ENCODE data around the gene MS4A6A.

DNA sequence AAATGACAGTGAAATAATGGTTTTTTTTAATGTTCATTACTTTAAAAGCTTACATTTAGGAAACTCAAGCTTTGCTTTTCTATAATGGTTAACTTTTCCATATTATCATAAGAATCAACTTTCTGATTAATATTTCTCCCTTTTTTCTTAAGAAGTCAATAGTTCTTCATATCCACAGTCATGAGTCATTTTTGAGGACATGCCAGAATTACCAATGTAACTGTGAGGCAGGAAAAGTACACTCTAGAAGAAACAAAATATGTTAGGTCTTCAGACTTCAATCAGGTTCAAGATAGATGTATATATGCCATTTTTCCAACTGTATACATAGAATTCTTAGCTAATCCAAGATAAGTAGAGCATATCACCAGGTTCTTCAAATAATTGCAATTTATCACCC, 10.9 kb downstream of the MS4A6A start:
- TF ChIP-seq POLR2A (IDR thresholded peaks at IDR 0.05): no peak
- TF ChIP-seq, protein P1, sequence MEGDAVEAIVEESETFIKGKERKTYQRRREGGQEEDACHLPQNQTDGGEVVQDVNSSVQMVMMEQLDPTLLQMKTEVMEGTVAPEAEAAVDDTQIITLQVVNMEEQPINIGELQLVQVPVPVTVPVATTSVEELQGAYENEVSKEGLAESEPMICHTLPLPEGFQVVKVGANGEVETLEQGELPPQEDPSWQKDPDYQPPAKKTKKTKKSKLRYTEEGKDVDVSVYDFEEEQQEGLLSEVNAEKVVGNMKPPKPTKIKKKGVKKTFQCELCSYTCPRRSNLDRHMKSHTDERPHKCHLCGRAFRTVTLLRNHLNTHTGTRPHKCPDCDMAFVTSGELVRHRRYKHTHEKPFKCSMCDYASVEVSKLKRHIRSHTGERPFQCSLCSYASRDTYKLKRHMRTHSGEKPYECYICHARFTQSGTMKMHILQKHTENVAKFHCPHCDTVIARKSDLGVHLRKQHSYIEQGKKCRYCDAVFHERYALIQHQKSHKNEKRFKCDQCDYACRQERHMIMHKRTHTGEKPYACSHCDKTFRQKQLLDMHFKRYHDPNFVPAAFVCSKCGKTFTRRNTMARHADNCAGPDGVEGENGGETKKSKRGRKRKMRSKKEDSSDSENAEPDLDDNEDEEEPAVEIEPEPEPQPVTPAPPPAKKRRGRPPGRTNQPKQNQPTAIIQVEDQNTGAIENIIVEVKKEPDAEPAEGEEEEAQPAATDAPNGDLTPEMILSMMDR (IDR thresholded peaks at IDR 0.05): no peak
